Measurements from ENCODE around the gene PLCB4. TPM values are rescaled to one million over a fixed set of nuclear protein-coding genes. Genes with fewer than 3 reads are reported as not detected.

Gene PLCB4
- total RNA-seq, 4 donors from 2014 or later: 17.4 to 264 (median 28.1) TPM

DNA sequence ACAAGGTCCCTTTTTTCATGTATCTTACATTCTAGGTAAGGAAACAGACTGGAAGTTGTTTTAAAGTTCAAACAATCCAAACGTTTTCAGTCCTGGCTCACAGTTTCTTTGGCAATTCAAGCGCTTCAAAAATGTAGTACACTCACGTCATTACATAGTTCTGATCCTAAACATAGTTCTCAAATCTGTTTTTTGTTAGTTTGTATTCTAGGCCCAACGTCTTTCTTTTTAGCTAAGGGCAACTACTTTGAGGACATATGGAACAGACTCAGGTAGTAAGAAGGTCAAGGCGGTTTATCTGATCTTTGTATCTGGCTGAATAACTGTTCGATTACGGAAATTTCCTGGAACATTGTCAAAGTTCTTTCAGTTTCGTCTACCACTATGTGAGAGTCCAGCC is 36.9 kb upstream of the PLCB4 start:
- no peak overlapping the region for H3K27ac ChIP-seq
- H3K27me3 ChIP-seq: no peaks in the 10 kb centered on the region
- DNase-seq: no peak
- H3K4me3 ChIP-seq: no peak overlapping the region
- no peaks in the 10 kb centered on the region for H3K4me1 ChIP-seq
- intact Hi-C loops (cut with DNase I; ENCODE audit: low total_unique reads): no loop called here
- H3K36me3 ChIP-seq: no peaks in the 10 kb centered on the region
- H3K9me3 ChIP-seq: no peaks in the 10 kb centered on the region
- TF ChIP-seq CTCF (IDR thresholded peaks at IDR 0.05) (no peak), POLR2A (IDR thresholded peaks at IDR 0.05) (no peak)

DNA sequence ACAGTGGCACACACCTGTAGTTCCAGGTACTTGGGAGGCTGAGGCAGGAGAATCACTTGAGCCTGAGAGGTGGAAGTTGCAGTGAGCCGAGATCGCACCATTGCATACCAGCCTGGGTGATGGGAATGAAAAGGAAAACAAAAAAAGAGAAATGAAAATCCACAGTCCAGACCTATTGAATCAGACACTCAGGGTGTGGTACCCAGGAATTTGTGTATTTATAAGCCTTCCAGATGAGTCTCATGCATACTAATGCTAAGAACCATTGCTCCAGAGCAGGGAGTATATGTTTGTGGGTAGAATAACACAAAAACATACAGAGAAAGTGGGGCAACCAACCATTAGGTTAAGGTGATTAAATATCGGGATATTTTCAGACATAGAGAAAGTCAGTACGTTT is 36.1 kb upstream of the PLCB4 start:
- no peak for DNase-seq
- intact Hi-C loops (cut with DNase I; ENCODE audit: low total_unique reads): no loop called here
- no peaks in the 10 kb centered on the region for H3K36me3 ChIP-seq
- H3K4me1 ChIP-seq: no peaks in the 10 kb centered on the region
- H3K27me3 ChIP-seq: no peaks in the 10 kb centered on the region
- no peak overlapping the region for H3K27ac ChIP-seq
- H3K9me3 ChIP-seq: no peaks in the 10 kb centered on the region
- no peak overlapping the region for H3K4me3 ChIP-seq
- TF ChIP-seq CTCF (IDR thresholded peaks at IDR 0.05) (no peak), POLR2A (IDR thresholded peaks at IDR 0.05) (no peak)

DNA sequence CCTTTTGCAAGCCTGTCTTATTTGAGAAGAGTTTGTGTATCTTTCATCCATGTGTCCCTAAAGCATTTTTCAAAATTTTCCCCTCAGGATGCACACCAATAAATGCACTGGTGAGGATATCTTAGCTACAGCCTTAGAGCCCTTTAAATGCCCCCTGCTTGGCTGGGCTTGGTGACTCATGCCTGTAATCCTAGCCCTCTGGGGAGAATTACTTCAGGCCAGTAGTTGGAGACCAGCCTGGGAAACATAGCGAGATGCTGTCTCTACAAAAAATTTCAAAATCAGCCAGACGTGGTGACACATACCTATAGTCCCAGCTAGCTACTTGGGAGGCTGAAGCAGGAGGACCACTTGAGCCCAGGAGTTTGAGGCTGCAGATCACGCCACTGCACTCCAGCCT is 33.8 kb upstream of the PLCB4 start:
- TF ChIP-seq POLR2A (IDR thresholded peaks at IDR 0.05): no peak
- no peak for TF ChIP-seq CTCF (IDR thresholded peaks at IDR 0.05)
- intact Hi-C loops (cut with DNase I; ENCODE audit: low total_unique reads): no loop called here
- H3K36me3 ChIP-seq: no peaks in the 10 kb centered on the region

GRCh38 chr20:9036593-9036992 is 32.3 kb upstream of the PLCB4 start:
- Histone ChIP-seq H3K27ac (no peak overlapping the region), H3K27me3 (no peaks in the 10 kb centered on the region), H3K4me3 (no peak overlapping the region), H3K4me1 (no peaks in the 10 kb centered on the region), H3K9me3 (no peaks in the 10 kb centered on the region), H3K36me3 (no peaks in the 10 kb centered on the region)
- intact Hi-C loops (cut with DNase I; ENCODE audit: low total_unique reads): no loop called here
- TF ChIP-seq CTCF (IDR thresholded peaks at IDR 0.05): no peak
- no peak for TF ChIP-seq POLR2A (IDR thresholded peaks at IDR 0.05)
- no peak for DNase-seq

More for the DNA sequence above, 33.8 kb upstream of the PLCB4 start:
- Histone ChIP-seq H3K27ac (no peak overlapping the region), H3K9me3 (no peaks in the 10 kb centered on the region), H3K4me3 (no peak overlapping the region), H3K27me3 (no peaks in the 10 kb centered on the region), H3K4me1 (no peaks in the 10 kb centered on the region)
- DNase-seq: no peak

- Histone ChIP-seq H3K36me3 (no peaks in the 10 kb centered on the region), H3K9me3 (no peaks in the 10 kb centered on the region)
- intact Hi-C loops (cut with DNase I; ENCODE audit: low total_unique reads): no loop called here
Observed at GRCh38 chr20:9038791-9039535, 29.9 kb upstream of the PLCB4 start.

More at GRCh38 chr20:9038791-9039535, 29.9 kb upstream of the PLCB4 start:
- H3K4me1 ChIP-seq: no peaks in the 10 kb centered on the region
- H3K4me3 ChIP-seq: no peak overlapping the region
- no peak for TF ChIP-seq CTCF (IDR thresholded peaks at IDR 0.05)
- TF ChIP-seq POLR2A (IDR thresholded peaks at IDR 0.05): no peak
- DNase-seq: no peak
- no peak overlapping the region for H3K27ac ChIP-seq
- H3K27me3 ChIP-seq: no peaks in the 10 kb centered on the region
